Right lobe of liver (tissue), 4 donors: ENCODE measurements around the gene SULT1C3.

ENCODE experiments used
- CTCF ChIP-seq, 4 donors: fragments of 200-600 bp in 3 of 4; fragments of 450-650 bp in 1 of 4; IDR thresholded peaks; one replicate each; pipeline versions ENCODE4 v1.5.1 to v1.8.0; 2016 to 2022; ENCODE audit warnings: antibody characterized with exemption in 4 of 4, mild to moderate bottlenecking in 2 of 4
- POLR2A ChIP-seq: fragments of 450-650 bp; IDR thresholded peaks from one replicate; pipeline ENCODE4 v1.6.1; 2017; ENCODE audit warnings: antibody characterized with exemption, mild to moderate bottlenecking
- donor health status: DM: no; HTN: no; CAD: no.
- donor health status: DM: no; HTN: no; CAD: no.
- donor health status: DM: no; HTN: yes; CAD: no.

GRCh38 chr2:108267101-108267500 lies 27.3 kb downstream of the SULT1C3 start:
- TF ChIP-seq CTCF (IDR thresholded peaks at IDR 0.05), result no peak
- no peak for TF ChIP-seq POLR2A
